GM18526 (cell line): ENCODE data around the gene LRFN3.
A peak's percentile ranks its signal among the peaks of the same experiment; 100 is the strongest.

Experiments
- POLR2A ChIP-seq: IDR thresholded peaks from 3 replicates; pipeline ENCODE4 v1.6.1; 2011; ENCODE audit not compliant: insufficient read length; ENCODE audit errors: extremely low read depth

Gene LRFN3

GRCh38 chr19:35928507-35928906 lies 7.7 kb upstream of the LRFN3 start:
- no peak for TF ChIP-seq POLR2A

GRCh38 chr19:35929876-35930275 lies 6.3 kb upstream of the LRFN3 start:
- no peak for TF ChIP-seq POLR2A

- TF ChIP-seq POLR2A, result peak; percentile 99
These were observed 4.9 kb upstream of the LRFN3 start for GRCh38 chr19:35931161-35931873.

DNA sequence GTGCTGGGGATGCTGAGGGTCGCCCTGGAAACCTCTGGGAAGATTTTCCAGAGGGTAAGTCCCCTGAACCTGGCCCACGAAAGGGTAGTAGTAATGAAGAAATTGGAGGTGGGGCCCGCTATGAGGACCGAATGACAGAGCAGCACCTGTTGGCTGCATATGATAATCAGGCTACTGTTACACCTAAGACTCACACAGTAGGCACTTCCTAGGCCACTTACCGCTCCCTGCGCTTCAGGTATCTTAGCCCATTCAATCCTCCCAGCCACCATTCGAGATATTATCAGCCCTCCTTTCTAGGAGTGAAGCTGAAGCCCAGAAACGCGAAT lies 4.3 kb upstream of the LRFN3 start:
- TF ChIP-seq POLR2A, result no peak

DNA sequence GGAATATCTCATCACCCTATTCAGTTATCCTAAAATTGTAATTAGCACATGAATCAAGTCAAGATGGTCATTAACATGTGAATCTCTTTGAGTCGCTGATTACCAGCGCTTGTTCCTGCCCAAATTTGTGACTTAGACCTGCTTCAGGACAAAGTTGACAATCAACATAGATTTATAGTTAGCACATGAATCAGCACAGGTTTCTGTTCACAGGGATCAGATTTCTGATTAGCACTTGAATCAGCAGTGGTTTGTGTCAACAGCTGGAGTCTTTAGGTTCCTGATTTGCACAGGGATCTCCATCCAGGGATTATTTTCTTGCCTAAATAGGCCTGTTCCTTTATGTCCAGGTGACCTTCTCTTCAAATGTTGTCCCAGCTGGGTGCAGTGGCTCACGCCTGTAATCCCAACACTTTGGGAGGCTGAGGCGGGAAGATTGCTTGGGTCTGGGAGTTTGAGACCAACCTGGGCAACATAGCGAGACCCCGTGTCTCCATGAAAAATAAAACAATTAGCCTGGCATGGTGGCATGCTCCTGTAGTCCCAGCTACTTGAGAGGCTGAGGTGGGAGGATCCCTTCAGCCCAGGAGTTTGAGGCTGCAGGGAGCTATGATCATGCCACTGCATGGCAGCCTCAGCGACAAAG lies 3.8 kb upstream of the LRFN3 start:
- no peak for TF ChIP-seq POLR2A

DNA sequence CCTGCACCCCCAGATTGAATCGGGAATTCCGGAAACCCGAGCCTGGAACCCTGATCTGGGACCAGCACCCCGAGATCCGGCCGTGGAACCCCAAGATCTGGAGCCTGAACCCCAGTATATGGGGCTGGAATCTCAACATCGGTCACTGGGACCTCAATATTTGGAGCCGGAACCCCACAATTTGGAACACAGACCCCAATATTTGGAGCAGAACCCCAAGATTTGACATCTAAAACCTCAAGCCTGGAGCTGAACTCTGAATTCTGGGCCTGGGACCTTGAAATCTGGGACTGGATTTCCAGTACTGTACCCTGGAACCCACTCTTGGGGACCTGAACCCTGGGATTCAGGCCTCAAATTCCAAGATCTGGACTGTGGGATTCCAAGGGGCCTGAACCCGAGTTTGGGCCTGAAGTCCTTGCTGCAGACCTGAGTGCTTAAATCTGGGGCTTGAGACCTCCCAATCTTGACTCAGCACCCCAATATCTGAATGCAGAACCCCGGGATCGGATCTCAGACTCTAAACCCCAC lies 629 bp downstream of the LRFN3 start:
- TF ChIP-seq POLR2A, result no peak

DNA sequence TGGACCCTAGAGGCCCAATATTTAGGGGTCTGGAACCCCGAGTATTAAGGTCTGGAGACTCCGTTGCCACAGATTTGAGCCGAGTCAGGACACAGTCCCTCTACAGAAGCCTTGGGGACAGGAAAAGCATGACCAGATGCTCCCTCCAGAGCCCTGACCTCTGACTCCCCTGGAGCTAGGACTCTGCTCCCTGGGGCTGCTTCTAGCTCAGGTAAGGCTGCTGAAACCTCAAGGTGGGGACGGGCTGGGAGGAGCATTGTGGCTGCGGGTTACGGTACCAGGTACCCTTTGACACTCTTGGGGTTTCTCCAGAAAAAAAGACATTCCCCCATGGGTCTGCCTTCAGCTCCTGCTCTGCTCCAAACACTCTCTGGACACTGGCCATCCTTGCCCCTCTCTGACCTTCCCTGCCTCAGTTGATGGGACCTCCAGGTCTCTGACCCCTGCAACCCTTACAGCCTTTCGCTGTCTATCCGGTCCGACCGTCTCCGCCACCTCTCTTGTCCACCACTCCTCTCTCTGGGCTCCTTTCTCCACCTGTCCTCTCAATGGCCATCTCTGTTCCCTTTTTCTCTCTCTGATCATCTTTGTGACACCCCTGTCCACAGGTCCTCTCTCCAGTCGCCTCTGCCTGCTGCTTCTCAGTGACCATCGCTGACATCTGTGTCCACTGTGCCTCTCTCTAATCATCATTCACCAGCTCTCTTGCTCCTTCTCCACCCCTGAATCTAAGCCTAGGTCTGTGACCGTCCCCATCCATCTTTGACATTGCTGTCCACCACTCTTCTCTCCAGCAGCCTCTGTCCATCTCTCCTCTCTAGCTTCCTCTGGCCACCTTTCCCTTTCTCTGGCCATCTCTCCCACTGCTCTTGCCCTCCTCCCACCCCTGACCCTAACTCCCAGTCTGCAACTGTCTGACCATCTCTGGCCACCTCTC lies 1.4 kb downstream of the LRFN3 start:
- no peak for TF ChIP-seq POLR2A

DNA sequence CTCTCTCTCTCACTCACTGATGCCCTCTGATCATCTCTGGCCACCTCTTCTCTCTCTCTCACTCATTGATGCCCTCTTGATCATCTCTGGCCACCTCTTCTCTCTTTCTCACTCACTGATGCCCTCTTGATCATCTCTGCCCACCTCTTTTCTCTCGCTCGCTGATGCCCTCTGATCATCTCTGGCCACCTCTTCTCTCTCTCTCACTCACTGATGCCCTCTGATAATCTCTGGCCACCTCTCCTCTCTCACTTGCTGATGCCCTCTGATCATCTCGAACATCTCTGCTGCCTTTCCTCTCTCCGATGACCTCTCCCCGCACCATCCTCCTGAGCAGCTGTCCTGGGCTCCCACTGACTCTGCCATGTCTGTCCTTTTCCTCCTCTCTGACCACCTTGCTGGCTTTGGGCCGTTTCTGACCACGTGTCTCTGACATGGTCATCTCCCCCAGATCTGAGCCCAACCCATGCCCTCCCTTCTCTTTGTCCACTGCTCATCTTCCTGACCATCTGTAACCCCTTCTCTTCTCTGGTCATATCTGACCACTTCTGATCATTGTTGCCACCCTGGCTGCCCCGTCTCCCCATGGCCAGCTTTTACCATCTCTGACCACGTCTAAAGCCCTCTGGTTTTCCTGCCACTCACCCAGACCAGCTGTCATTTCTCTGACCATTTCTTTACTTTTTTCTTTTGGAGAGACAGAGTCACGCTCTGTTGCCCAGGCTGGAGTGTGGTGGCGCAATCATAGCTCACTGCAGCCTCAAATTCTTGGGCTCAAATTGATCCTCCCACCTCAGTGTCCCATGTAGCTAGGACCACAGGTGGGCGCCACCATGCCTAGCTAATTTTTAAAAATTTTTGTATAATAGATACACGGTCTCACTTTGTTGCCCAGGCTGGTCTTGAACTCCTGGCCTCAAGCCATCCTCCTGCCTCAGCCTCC lies 2.4 kb downstream of the LRFN3 start:
- TF ChIP-seq POLR2A, result no peak

DNA sequence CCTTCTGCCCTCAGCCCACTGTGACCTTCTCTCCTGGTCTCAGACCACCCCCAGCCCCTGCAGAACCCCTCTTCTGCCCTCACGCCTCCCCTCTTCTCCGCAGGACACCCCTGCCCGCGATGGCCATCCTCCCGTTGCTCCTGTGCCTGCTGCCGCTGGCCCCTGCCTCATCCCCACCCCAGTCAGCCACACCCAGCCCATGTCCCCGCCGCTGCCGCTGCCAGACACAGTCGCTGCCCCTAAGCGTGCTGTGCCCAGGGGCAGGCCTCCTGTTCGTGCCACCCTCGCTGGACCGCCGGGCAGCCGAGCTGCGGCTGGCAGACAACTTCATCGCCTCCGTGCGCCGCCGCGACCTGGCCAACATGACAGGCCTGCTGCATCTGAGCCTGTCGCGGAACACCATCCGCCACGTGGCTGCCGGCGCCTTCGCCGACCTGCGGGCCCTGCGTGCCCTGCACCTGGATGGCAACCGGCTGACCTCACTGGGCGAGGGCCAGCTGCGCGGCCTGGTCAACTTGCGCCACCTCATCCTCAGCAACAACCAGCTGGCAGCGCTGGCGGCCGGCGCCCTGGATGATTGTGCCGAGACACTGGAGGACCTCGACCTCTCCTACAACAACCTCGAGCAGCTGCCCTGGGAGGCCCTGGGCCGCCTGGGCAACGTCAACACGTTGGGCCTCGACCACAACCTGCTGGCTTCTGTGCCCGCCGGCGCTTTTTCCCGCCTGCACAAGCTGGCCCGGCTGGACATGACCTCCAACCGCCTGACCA lies 3.3 kb downstream of the LRFN3 start:
- TF ChIP-seq POLR2A, result no peak

- no peak for TF ChIP-seq POLR2A
These were observed 4.1 kb downstream of the LRFN3 start for GRCh38 chr19:35940078-35940775.

DNA sequence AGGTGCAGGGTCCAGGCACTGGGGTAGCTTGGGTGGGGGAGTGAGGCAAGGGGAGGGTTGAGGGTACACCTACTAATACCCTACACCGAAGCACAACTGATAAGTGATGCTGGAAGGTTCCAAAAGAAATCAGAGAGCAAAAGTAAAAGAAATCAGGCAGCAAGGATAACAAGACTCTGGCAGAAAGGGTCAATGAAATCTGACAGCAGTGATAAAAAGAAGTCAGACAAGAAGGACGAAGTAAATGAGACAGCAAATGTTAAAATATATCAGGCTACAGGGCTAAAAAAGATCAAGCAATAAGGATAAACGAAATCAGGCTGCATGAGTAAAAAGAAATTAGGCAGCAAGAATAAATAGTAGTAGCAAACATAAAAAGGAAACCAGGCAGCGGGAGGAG lies 4.7 kb downstream of the LRFN3 start:
- no peak for TF ChIP-seq POLR2A

DNA sequence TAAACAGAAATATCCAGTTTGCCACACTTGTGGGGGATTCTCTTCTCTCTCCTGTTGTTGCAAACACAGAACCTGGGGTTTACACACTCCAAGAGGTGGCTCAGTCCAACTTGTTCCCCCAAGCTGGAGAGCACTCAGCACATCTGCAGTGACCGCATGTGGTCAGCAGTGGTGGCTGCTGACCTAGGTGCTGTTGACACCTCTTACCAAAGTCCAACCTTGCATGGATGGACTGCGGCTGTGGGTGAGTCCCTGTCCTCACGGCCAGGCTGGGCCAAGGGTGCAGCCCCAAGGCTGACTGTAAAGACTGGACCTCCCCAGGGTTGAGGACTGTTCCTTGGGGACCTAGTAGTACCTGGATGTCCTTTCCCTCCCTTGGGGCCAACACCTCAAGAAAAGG lies 6.1 kb downstream of the LRFN3 start:
- no peak for TF ChIP-seq POLR2A
